Measurements from ENCODE around the gene RNPEPL1. TPM values are rescaled to one million over a fixed set of nuclear protein-coding genes. Genes with fewer than 3 reads are reported as not detected.

Gene RNPEPL1
- total RNA-seq, 1 experiment from 2014 or later = 88.2 TPM

DNA sequence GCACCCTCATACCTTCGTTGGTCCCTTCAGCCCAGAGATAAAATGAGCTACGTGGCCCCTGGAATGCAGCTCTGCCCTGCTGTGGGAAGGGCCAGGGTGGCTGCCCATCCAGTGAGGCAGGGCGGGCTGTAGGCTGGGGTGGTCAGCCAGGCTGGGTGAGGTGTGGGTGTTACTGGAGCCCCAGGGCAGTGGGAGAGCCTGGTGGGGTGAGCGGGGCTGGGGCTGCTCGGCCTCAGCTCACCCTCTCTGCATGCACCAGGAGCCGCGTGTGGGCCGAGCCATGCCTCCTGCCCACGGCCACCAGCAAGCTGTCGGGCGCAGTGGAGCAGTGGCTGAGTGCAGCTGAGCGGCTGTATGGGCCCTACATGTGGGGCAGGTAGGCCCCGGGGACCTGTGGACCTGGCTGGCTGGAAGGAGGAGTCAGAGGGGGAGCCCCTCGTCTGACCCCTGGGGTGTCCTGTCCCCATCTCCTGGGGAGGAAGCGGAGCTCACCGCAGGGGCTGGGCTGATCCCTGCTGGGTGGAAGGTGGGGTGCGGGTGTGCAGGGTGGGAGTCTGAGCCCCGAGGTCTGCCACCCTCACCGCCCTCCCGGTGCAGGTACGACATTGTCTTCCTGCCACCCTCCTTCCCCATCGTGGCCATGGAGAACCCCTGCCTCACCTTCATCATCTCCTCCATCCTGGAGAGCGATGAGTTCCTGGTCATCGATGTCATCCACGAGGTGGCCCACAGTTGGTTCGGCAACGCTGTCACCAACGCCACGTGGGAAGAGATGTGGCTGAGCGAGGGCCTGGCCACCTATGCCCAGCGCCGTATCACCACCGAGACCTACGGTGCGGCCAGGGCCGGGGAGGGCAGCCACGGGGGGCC lies 5.5 kb downstream of the RNPEPL1 start:
- no peak for TF ChIP-seq SIN3A (IDR thresholded peaks at IDR 0.05; ENCODE audit: borderline replicate concordance, insufficient read depth, low read depth, low read length)
- Histone ChIP-seq H3K36me3 (ENCODE audit: control insufficient read depth, insufficient read depth, low read length) (no peaks in the 10 kb centered on the region), H3K4me1 (ENCODE audit: control insufficient read depth, insufficient read depth, low read length) (peaks cover 9% of the 10 kb centered on the region), H3K27ac (ENCODE audit: low read length) (no peak overlapping the region), H3K4me3 (ENCODE audit: low read depth in 2 of 2, low read length in 2 of 2) (no peak overlapping the region), H3K27me3 (ENCODE audit: control insufficient read depth, insufficient read depth, low read length) (no peaks in the 10 kb centered on the region), H3K9me3 (ENCODE audit: control insufficient read depth, insufficient read depth, low read depth, low read length) (no peaks in the 10 kb centered on the region)
- CTCF ChIA-PET = no interaction called here
- POLR2A ChIA-PET = no interaction called here
- in situ Hi-C loops (cut with HindIII; ENCODE audit: low pct_unique_long_range_greater_than_20kb, low sequenced_read_pairs) = no loop called here
- intact Hi-C loops (cut with micrococcal nuclease; ENCODE audit: unreplicated experiment) = no loop called here
- no peak for DNase-seq (ENCODE audit: low read depth, low spot score)
- BruUV-seq (replicated peaks) = no TSS peak
- ATAC-seq = no peak

DNA sequence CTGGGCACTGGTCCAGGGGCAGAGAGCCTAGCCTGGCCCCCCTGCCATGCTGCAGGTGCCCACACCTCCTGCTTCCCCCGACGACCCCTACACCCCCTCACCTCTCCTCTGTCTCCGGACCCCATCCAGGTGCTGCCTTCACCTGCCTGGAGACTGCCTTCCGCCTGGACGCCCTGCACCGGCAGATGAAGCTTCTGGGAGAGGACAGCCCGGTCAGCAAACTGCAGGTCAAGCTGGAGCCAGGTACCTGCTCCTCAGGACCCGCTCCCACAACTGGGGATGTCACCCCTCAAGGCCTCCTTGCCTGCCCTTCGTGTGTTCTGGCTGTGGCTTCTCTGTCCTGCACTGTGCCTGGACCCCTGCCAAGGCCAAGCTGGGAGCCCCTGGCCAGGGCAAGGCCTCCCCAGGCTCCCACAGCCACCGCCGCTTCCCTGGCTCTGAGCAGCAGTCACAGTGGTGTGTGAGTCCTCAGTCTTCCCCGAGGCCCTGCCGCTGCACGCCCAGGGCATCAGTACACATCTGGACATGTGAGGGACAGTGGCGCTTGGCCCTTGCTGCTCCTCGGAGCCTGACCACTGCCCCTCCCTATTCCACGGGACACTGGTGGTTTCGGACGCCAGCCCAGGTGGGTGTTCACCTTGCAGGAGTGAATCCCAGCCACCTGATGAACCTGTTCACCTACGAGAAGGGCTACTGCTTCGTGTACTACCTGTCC lies 6.3 kb downstream of the RNPEPL1 start:
- H3K4me3 ChIP-seq (ENCODE audit: low read depth in 2 of 2, low read length in 2 of 2) = no peak overlapping the region
- no TSS peak for BruUV-seq (replicated peaks)
- ChIA-PET POLR2A (no interaction called here), CTCF (no interaction called here)
- H3K9me3 ChIP-seq (ENCODE audit: control insufficient read depth, insufficient read depth, low read depth, low read length) = no peaks in the 10 kb centered on the region
- H3K27me3 ChIP-seq (ENCODE audit: control insufficient read depth, insufficient read depth, low read length) = no peaks in the 10 kb centered on the region
- DNase-seq (ENCODE audit: low read depth, low spot score) (no peak), ATAC-seq (no peak)
- peaks cover 6% of the 10 kb centered on the region for H3K4me1 ChIP-seq (ENCODE audit: control insufficient read depth, insufficient read depth, low read length)
- H3K36me3 ChIP-seq (ENCODE audit: control insufficient read depth, insufficient read depth, low read length) = no peaks in the 10 kb centered on the region
- TF ChIP-seq POLR2AphosphoS5 (IDR thresholded peaks at IDR 0.05; ENCODE audit: low read depth, low read length) = no peak
- TF ChIP-seq, protein P1, sequence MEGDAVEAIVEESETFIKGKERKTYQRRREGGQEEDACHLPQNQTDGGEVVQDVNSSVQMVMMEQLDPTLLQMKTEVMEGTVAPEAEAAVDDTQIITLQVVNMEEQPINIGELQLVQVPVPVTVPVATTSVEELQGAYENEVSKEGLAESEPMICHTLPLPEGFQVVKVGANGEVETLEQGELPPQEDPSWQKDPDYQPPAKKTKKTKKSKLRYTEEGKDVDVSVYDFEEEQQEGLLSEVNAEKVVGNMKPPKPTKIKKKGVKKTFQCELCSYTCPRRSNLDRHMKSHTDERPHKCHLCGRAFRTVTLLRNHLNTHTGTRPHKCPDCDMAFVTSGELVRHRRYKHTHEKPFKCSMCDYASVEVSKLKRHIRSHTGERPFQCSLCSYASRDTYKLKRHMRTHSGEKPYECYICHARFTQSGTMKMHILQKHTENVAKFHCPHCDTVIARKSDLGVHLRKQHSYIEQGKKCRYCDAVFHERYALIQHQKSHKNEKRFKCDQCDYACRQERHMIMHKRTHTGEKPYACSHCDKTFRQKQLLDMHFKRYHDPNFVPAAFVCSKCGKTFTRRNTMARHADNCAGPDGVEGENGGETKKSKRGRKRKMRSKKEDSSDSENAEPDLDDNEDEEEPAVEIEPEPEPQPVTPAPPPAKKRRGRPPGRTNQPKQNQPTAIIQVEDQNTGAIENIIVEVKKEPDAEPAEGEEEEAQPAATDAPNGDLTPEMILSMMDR (IDR thresholded peaks at IDR 0.05) = no peak
- no peak for TF ChIP-seq SIN3A (IDR thresholded peaks at IDR 0.05; ENCODE audit: borderline replicate concordance, insufficient read depth, low read depth, low read length)
- TF ChIP-seq, protein P2, sequence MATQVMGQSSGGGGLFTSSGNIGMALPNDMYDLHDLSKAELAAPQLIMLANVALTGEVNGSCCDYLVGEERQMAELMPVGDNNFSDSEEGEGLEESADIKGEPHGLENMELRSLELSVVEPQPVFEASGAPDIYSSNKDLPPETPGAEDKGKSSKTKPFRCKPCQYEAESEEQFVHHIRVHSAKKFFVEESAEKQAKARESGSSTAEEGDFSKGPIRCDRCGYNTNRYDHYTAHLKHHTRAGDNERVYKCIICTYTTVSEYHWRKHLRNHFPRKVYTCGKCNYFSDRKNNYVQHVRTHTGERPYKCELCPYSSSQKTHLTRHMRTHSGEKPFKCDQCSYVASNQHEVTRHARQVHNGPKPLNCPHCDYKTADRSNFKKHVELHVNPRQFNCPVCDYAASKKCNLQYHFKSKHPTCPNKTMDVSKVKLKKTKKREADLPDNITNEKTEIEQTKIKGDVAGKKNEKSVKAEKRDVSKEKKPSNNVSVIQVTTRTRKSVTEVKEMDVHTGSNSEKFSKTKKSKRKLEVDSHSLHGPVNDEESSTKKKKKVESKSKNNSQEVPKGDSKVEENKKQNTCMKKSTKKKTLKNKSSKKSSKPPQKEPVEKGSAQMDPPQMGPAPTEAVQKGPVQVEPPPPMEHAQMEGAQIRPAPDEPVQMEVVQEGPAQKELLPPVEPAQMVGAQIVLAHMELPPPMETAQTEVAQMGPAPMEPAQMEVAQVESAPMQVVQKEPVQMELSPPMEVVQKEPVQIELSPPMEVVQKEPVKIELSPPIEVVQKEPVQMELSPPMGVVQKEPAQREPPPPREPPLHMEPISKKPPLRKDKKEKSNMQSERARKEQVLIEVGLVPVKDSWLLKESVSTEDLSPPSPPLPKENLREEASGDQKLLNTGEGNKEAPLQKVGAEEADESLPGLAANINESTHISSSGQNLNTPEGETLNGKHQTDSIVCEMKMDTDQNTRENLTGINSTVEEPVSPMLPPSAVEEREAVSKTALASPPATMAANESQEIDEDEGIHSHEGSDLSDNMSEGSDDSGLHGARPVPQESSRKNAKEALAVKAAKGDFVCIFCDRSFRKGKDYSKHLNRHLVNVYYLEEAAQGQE (IDR thresholded peaks at IDR 0.05; ENCODE audit: insufficient read depth in 1 of 2, low read depth in 2 of 2, low read length in 1 of 2) = no peak
- intact Hi-C loops (cut with micrococcal nuclease; ENCODE audit: unreplicated experiment) = no loop called here
- in situ Hi-C loops (cut with HindIII; ENCODE audit: low pct_unique_long_range_greater_than_20kb, low sequenced_read_pairs) = no loop called here
- H3K27ac ChIP-seq (ENCODE audit: low read length) = no peak overlapping the region
